Suprapubic skin (tissue), 4 donors: Measurements from ENCODE around the gene SENP2. TPM values are rescaled to one million over a fixed set of nuclear protein-coding genes. Genes with fewer than 3 reads are reported as not detected.
"Not testable (repeated sequence)": the region's sequence is repeated elsewhere in the genome, so short reads cannot be mapped to it uniquely, and the experiment has no call there.

Experiments used
- DNase-seq, 2 donors: peaks; one replicate each; pipeline ENCODE4 v3.0.0-alpha.2; 2019; ENCODE audit warnings: low spot score in 2 of 2
- H3K27ac ChIP-seq: fragments of 200-600 bp; sonication (generic); one replicate; pipeline ENCODE4 v1.5.1; 2019
- H3K27me3 ChIP-seq: fragments of 200-600 bp; sonication (generic); one replicate; pipeline ENCODE4 v1.5.1; 2019
- H3K36me3 ChIP-seq: fragments of 200-600 bp; sonication (generic); one replicate; pipeline ENCODE4 v1.5.1; 2019
- H3K4me1 ChIP-seq: fragments of 200-600 bp; sonication (generic); one replicate; pipeline ENCODE4 v1.5.1; 2019
- H3K4me3 ChIP-seq: fragments of 200-600 bp; sonication (generic); one replicate; pipeline ENCODE4 v1.5.1; 2019; ENCODE audit warnings: mild to moderate bottlenecking
- H3K9me3 ChIP-seq: fragments of 200-600 bp; sonication (generic); one replicate; pipeline ENCODE4 v1.5.1; 2019
- EP300 ChIP-seq: sonication (generic); formaldehyde crosslinking; IDR thresholded peaks from one replicate; pipeline ENCODE4 v1.6.1; 2017; ENCODE audit warnings: antibody characterized with exemption
- POLR2A ChIP-seq, 2 donors: fragments of 450-650 bp; IDR thresholded peaks; one replicate each; pipeline ENCODE4 v1.6.1; 2017; ENCODE audit warnings: antibody characterized with exemption in 2 of 2, mild to moderate bottlenecking in 2 of 2, moderate library complexity in 2 of 2
- POLR2AphosphoS5 ChIP-seq, 3 donors: sonication (generic); formaldehyde crosslinking; IDR thresholded peaks; one replicate each; pipeline ENCODE4 v1.6.1; 2017; ENCODE audit warnings: antibody characterized with exemption in 3 of 3
- WGBS: methylation state at CpG from one replicate; pipeline ENCODE4 v1.1.5; 2018; 5-methylcytosine and 5-hydroxymethylcytosine counted together
- total RNA-seq, 4 donors: library from RNA; depleted of rRNA; stranded (reverse); fragments of >200 nt; gene quantifications; one replicate each; pipeline ENCODE4 v1.1.0, GENCODE V29; 2016
- TF ChIP-seq, protein P1 (sequence below), 2 donors: fragments of 200-600 bp in 1 of 2; fragments of 450-650 bp in 1 of 2; sonication (generic) in 1 of 2; IDR thresholded peaks; one replicate each; pipeline ENCODE4 v1.5.1; 2016 to 2019; ENCODE audit warnings: antibody characterized with exemption in 2 of 2, mild to moderate bottlenecking in 1 of 2, moderate library complexity in 1 of 2

The SENP2 gene
- total RNA-seq, 4 donors from 2014 or later = 23.1 to 34.2 (median 28.1) TPM

GRCh38 chr3:185659942-185660921 lies 74.1 kb downstream of the SENP2 start:
- no peaks in the 10 kb centered on the region for H3K27me3 ChIP-seq
- WGBS = 52% methylated on average over 13 of the region's 18 CpGs
- H3K36me3 ChIP-seq = no peaks in the 10 kb centered on the region
- DNase-seq = peak in 1 of 2 donors; percentile 85
- no peak overlapping the region for H3K4me3 ChIP-seq
- peaks cover 48% of the 10 kb centered on the region for H3K4me1 ChIP-seq
- H3K9me3 ChIP-seq = no peaks in the 10 kb centered on the region
- H3K27ac ChIP-seq = peak overlapping the region; percentile 66
- no peak for TF ChIP-seq POLR2AphosphoS5 (IDR thresholded peaks at IDR 0.05)
- TF ChIP-seq, protein P1, sequence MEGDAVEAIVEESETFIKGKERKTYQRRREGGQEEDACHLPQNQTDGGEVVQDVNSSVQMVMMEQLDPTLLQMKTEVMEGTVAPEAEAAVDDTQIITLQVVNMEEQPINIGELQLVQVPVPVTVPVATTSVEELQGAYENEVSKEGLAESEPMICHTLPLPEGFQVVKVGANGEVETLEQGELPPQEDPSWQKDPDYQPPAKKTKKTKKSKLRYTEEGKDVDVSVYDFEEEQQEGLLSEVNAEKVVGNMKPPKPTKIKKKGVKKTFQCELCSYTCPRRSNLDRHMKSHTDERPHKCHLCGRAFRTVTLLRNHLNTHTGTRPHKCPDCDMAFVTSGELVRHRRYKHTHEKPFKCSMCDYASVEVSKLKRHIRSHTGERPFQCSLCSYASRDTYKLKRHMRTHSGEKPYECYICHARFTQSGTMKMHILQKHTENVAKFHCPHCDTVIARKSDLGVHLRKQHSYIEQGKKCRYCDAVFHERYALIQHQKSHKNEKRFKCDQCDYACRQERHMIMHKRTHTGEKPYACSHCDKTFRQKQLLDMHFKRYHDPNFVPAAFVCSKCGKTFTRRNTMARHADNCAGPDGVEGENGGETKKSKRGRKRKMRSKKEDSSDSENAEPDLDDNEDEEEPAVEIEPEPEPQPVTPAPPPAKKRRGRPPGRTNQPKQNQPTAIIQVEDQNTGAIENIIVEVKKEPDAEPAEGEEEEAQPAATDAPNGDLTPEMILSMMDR (IDR thresholded peaks at IDR 0.05) = peak; percentile 79 to 94

DNA sequence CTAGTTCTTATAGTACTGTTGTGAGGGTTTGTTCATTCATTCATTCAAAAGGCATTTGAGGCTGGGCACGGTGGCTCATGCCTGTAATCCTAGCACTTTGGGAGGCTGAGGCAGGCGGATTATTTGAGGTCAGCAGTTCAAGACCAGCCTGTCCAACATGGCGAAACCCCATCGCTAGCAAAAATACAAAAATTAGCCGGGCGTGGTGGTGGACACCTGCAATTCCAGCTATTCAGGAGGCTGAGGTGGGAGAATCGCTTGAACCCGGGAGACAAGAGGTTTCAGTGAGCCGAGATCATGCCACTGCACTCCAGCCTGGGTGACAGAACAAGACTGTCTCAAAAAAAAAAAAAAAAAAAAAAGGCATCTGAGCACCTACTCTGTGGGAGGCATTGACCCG lies 75.2 kb downstream of the SENP2 start:
- not testable (repeated sequence) for DNase-seq, H3K27ac ChIP-seq, H3K9me3 ChIP-seq, H3K27me3 ChIP-seq, H3K4me3 ChIP-seq, H3K36me3 ChIP-seq
- H3K4me1 ChIP-seq = peaks cover 42% of the 10 kb centered on the region
- WGBS = 85% methylated on average over 10 of the region's 10 CpGs

- H3K27me3 ChIP-seq = no peaks in the 10 kb centered on the region
- WGBS = 91% methylated on average over 4 of the region's 4 CpGs
- TF ChIP-seq POLR2AphosphoS5 (IDR thresholded peaks at IDR 0.05) (no peak), EP300 (no peak), POLR2A (IDR thresholded peaks at IDR 0.05) (no peak)
- TF ChIP-seq, protein P1 (IDR thresholded peaks at IDR 0.05) = no peak
- H3K4me3 ChIP-seq = no peak overlapping the region
- DNase-seq = no peak
- peaks cover 38% of the 10 kb centered on the region for H3K4me1 ChIP-seq
- no peaks in the 10 kb centered on the region for H3K36me3 ChIP-seq
- no peaks in the 10 kb centered on the region for H3K9me3 ChIP-seq
- no peak overlapping the region for H3K27ac ChIP-seq
Measured at GRCh38 chr3:185661772-185662171, 75.7 kb downstream of the SENP2 start.

GRCh38 chr3:185663929-185664328 lies 77.8 kb downstream of the SENP2 start:
- DNase-seq = no peak
- Histone ChIP-seq H3K4me1 (peaks cover 20% of the 10 kb centered on the region), H3K9me3 (no peaks in the 10 kb centered on the region), H3K27ac (no peak overlapping the region), H3K4me3 (no peak overlapping the region), H3K27me3 (no peaks in the 10 kb centered on the region), H3K36me3 (no peaks in the 10 kb centered on the region)
- 100% methylated on average over 5 of the region's 5 CpGs for WGBS
- TF ChIP-seq EP300 (no peak), POLR2AphosphoS5 (IDR thresholded peaks at IDR 0.05) (no peak), POLR2A (IDR thresholded peaks at IDR 0.05) (no peak)
- TF ChIP-seq, protein P1 (IDR thresholded peaks at IDR 0.05) = no peak

DNA sequence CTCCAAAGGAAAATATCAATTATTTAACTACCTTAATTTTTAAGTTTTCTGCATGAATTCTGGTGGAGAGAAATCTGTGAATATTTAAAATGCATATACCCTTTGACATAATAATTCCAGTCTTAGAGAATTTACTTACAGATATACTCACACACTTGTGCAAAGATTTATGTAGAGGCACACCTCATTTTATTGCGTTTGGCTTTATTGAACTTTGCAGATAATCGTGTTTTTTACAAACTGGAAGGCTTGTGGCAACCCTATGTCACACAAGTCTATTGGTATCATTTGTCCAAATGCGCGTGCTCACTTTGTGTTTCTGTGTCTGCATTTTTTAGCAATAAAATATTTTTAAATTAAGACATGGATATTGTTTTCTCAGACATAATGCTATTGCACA lies 81.5 kb downstream of the SENP2 start:
- H3K27me3 ChIP-seq = no peaks in the 10 kb centered on the region
- no peaks in the 10 kb centered on the region for H3K9me3 ChIP-seq
- no peak for TF ChIP-seq EP300
- no peak for TF ChIP-seq POLR2A (IDR thresholded peaks at IDR 0.05)
- TF ChIP-seq POLR2AphosphoS5 (IDR thresholded peaks at IDR 0.05) = no peak
- TF ChIP-seq, protein P1 (IDR thresholded peaks at IDR 0.05) = no peak
- WGBS = 91% methylated on average over 4 of the region's 4 CpGs
- peaks cover under 1% of the 10 kb centered on the region for H3K36me3 ChIP-seq
- no peaks in the 10 kb centered on the region for H3K4me1 ChIP-seq
- DNase-seq = no peak
- H3K27ac ChIP-seq = no peak overlapping the region
- H3K4me3 ChIP-seq = no peak overlapping the region
